Left ventricle myocardium inferior (tissue), 1 donor: Measurements from ENCODE around the gene STK35. TPM values are rescaled to one million over a fixed set of nuclear protein-coding genes. Genes with fewer than 3 reads are reported as not detected.

Experiments used
- DNase-seq: peaks from one replicate; pipeline ENCODE4 v3.0.0-alpha.2; 2020
- H3K27ac ChIP-seq: fragments of 200-600 bp; replicated peaks from 2 replicates; pipeline ENCODE4 v1.8.0; 2021
- H3K27me3 ChIP-seq: fragments of 200-600 bp; 2 replicates; pipeline ENCODE4 v1.8.0; 2021; ENCODE audit warnings: low read depth
- H3K36me3 ChIP-seq: fragments of 200-600 bp; 2 replicates; pipeline ENCODE4 v1.8.0; 2021
- H3K4me1 ChIP-seq: fragments of 200-600 bp; 2 replicates; pipeline ENCODE4 v1.8.0; 2021
- H3K4me3 ChIP-seq: fragments of 200-600 bp; 2 replicates; pipeline ENCODE4 v1.8.0; 2021; ENCODE audit warnings: mild to moderate bottlenecking, moderate library complexity
- H3K9me3 ChIP-seq: fragments of 200-600 bp; replicated peaks from 2 replicates; pipeline ENCODE4 v1.8.0; 2021
- CTCF ChIP-seq: fragments of 200-600 bp; IDR thresholded peaks from 2 replicates; pipeline ENCODE4 v1.8.0; 2021; ENCODE audit warnings: antibody characterized with exemption, mild to moderate bottlenecking, borderline replicate concordance
- intact Hi-C: fragments of 100-400 bp; cut with micrococcal nuclease; formaldehyde crosslinking; loops from one replicate; pipeline ENCODE4 v1.11.0; 2022
- total RNA-seq: library from RNA; stranded (reverse); fragmentation: NEBNext Ultra II Directional; extraction: Animal tissue kit (Norgen Biotek cat#: 25700); gene quantifications from one replicate; pipeline ENCODE4 v1.2.1, GENCODE V29; 2021
- donor health status: DM: no; HTN: yes; CAD: no; lungs with severe emphysema.

Gene STK35
- total RNA-seq, 1 donor from 2014 or later = 13.9 TPM

GRCh38 chr20:2136275-2136674, 34.6 kb downstream of the STK35 start:
- Histone ChIP-seq H3K4me1 (peaks cover 100% of the 10 kb centered on the region), H3K27ac (peak overlapping the region; percentile 89)

GRCh38 chr20:2137552-2138201, 36.0 kb downstream of the STK35 start:
- H3K4me3 ChIP-seq = no peak overlapping the region
- peaks cover 100% of the 10 kb centered on the region for H3K4me1 ChIP-seq
- no peak for TF ChIP-seq CTCF
- DNase-seq = no peak
- no peaks in the 10 kb centered on the region for H3K36me3 ChIP-seq
- no peaks in the 10 kb centered on the region for H3K27me3 ChIP-seq
- no peaks in the 10 kb centered on the region for H3K9me3 ChIP-seq
- H3K27ac ChIP-seq = peak overlapping the region; percentile 89
- intact Hi-C loops = no loop called here

More at GRCh38 chr20:2136275-2136674, 34.6 kb downstream of the STK35 start:
- intact Hi-C loops = no loop called here
- no peak for TF ChIP-seq CTCF
- no peak for DNase-seq
- Histone ChIP-seq H3K27me3 (no peaks in the 10 kb centered on the region), H3K4me3 (no peak overlapping the region), H3K9me3 (no peaks in the 10 kb centered on the region), H3K36me3 (no peaks in the 10 kb centered on the region)

- H3K27ac ChIP-seq = peak overlapping the region; percentile 89
- H3K36me3 ChIP-seq = no peaks in the 10 kb centered on the region
- TF ChIP-seq CTCF = no peak
- no peak overlapping the region for H3K4me3 ChIP-seq
- H3K27me3 ChIP-seq = no peaks in the 10 kb centered on the region
- H3K4me1 ChIP-seq = peaks cover 100% of the 10 kb centered on the region
- H3K9me3 ChIP-seq = no peaks in the 10 kb centered on the region
- DNase-seq = no peak
- intact Hi-C loops = no loop called here
Measured at GRCh38 chr20:2138396-2138795, 36.8 kb downstream of the STK35 start.

GRCh38 chr20:2139250-2139649, 37.6 kb downstream of the STK35 start:
- intact Hi-C loops = no loop called here
- H3K27ac ChIP-seq = peak overlapping the region; percentile 89

GRCh38 chr20:2139736-2140135, 38.1 kb downstream of the STK35 start:
- Histone ChIP-seq H3K27me3 (no peaks in the 10 kb centered on the region), H3K4me3 (no peak overlapping the region), H3K36me3 (peaks cover 10% of the 10 kb centered on the region), H3K4me1 (peaks cover 99% of the 10 kb centered on the region), H3K27ac (peak overlapping the region; percentile 89), H3K9me3 (no peaks in the 10 kb centered on the region)
- DNase-seq = no peak
- TF ChIP-seq CTCF = no peak
- intact Hi-C loops = no loop called here

More at GRCh38 chr20:2139250-2139649, 37.6 kb downstream of the STK35 start:
- TF ChIP-seq CTCF = no peak
- Histone ChIP-seq H3K9me3 (no peaks in the 10 kb centered on the region), H3K4me3 (no peak overlapping the region), H3K36me3 (peaks cover 5% of the 10 kb centered on the region), H3K27me3 (no peaks in the 10 kb centered on the region), H3K4me1 (peaks cover 99% of the 10 kb centered on the region)
- DNase-seq = no peak
